HG03103 (cell line): ENCODE measurements around the gene FGD6.

Experiments used
- ATAC-seq: cut with Tn5 transposase; IDR thresholded peaks from one replicate; pipeline ENCODE4 v1.9.1; 2021; ENCODE audit warnings: low read depth; ENCODE audit not compliant: unreplicated experiment

FGD6 gene

GRCh38 chr12:95037906-95038305, 179.4 kb downstream of the FGD6 start:
- no peak for ATAC-seq

GRCh38 chr12:95034750-95035149, 182.5 kb downstream of the FGD6 start:
- ATAC-seq: no peak
